Stimulated activated naive CD8-positive, alpha-beta T cell treated with anti-CD3 and anti-CD28 coated beads, Interleukin-15, Interleukin-2, amounts not matched to agents 100 ng/mL and 50 ng/mL, for 24 hours (primary cell): ENCODE data around the gene DEFB131B.
"Not testable (repeated sequence)": the region's sequence is repeated elsewhere in the genome, so short reads cannot be mapped to it uniquely, and the experiment has no call there.

Experiments used
- H3K27ac Mint-ChIP-seq: one replicate; pipeline ENCODE4 v1.8.0; 2021; ENCODE audit warnings: mild to moderate bottlenecking, mixed read lengths
- H3K27me3 Mint-ChIP-seq: one replicate; pipeline ENCODE4 v1.8.0; 2021; ENCODE audit warnings: mixed read lengths
- H3K36me3 Mint-ChIP-seq: one replicate; pipeline ENCODE4 v1.8.0; 2021; ENCODE audit warnings: low read depth, mixed read lengths
- H3K4me1 Mint-ChIP-seq: one replicate; pipeline ENCODE4 v1.8.0; 2021; ENCODE audit warnings: low read depth, mixed read lengths
- H3K4me3 Mint-ChIP-seq: one replicate; pipeline ENCODE4 v1.8.0; 2021; ENCODE audit warnings: mild to moderate bottlenecking, mixed read lengths
- H3K9me3 Mint-ChIP-seq: one replicate; pipeline ENCODE4 v1.8.0; 2021; ENCODE audit warnings: mixed read lengths

The DEFB131B gene

GRCh38 chr11:71878059-71878458 is at the start of gene DEFB131B:
Gene DEFB131B (plus strand): TSS chr11:71878453. CDS start chr11:71878453, 0 bp downstream.
- not testable (repeated sequence) for H3K9me3 Mint-ChIP-seq, H3K27me3 Mint-ChIP-seq, H3K4me3 Mint-ChIP-seq, H3K27ac Mint-ChIP-seq, H3K4me1 Mint-ChIP-seq
- peaks cover 35% of the 10 kb centered on the region for H3K36me3 Mint-ChIP-seq

GRCh38 chr11:71829247-71829646 is 49.0 kb upstream of the DEFB131B start:
- H3K4me3 Mint-ChIP-seq, H3K9me3 Mint-ChIP-seq, H3K4me1 Mint-ChIP-seq, H3K27ac Mint-ChIP-seq, H3K27me3 Mint-ChIP-seq, H3K36me3 Mint-ChIP-seq: not testable (repeated sequence)

- not testable (repeated sequence) for H3K9me3 Mint-ChIP-seq, H3K36me3 Mint-ChIP-seq, H3K27ac Mint-ChIP-seq, H3K27me3 Mint-ChIP-seq, H3K4me1 Mint-ChIP-seq, H3K4me3 Mint-ChIP-seq
Measured at GRCh38 chr11:71829686-71830085, 48.6 kb upstream of the DEFB131B start.

- H3K4me1 Mint-ChIP-seq, H3K9me3 Mint-ChIP-seq, H3K27me3 Mint-ChIP-seq, H3K4me3 Mint-ChIP-seq, H3K27ac Mint-ChIP-seq, H3K36me3 Mint-ChIP-seq: not testable (repeated sequence)
Measured at GRCh38 chr11:71832811-71833210, 45.4 kb upstream of the DEFB131B start, which contains the start of gene DEFB108B. Gene DEFB108B (plus strand): TSS chr11:71833200. CDS start chr11:71833200, 0 bp downstream.

- H3K27me3 Mint-ChIP-seq, H3K36me3 Mint-ChIP-seq, H3K4me3 Mint-ChIP-seq, H3K4me1 Mint-ChIP-seq, H3K9me3 Mint-ChIP-seq, H3K27ac Mint-ChIP-seq: not testable (repeated sequence)
Measured at GRCh38 chr11:71842720-71843119, 35.5 kb upstream of the DEFB131B start.

GRCh38 chr11:71843355-71843754 is 34.9 kb upstream of the DEFB131B start:
- H3K27me3 Mint-ChIP-seq = not testable (repeated sequence)

GRCh38 chr11:71843858-71844257 is 34.4 kb upstream of the DEFB131B start:
- H3K27me3 Mint-ChIP-seq = no peaks in the 10 kb centered on the region
- H3K4me1 Mint-ChIP-seq = no peaks in the 10 kb centered on the region
- no peak overlapping the region for H3K27ac Mint-ChIP-seq
- no peak overlapping the region for H3K4me3 Mint-ChIP-seq
- no peaks in the 10 kb centered on the region for H3K36me3 Mint-ChIP-seq
- H3K9me3 Mint-ChIP-seq = no peaks in the 10 kb centered on the region

More at GRCh38 chr11:71843355-71843754, 34.9 kb upstream of the DEFB131B start:
- H3K4me3 Mint-ChIP-seq, H3K9me3 Mint-ChIP-seq, H3K4me1 Mint-ChIP-seq, H3K27ac Mint-ChIP-seq, H3K36me3 Mint-ChIP-seq: not testable (repeated sequence)

- H3K36me3 Mint-ChIP-seq = peaks cover 15% of the 10 kb centered on the region
- H3K9me3 Mint-ChIP-seq = peaks cover 18% of the 10 kb centered on the region
- H3K4me3 Mint-ChIP-seq, H3K4me1 Mint-ChIP-seq, H3K27me3 Mint-ChIP-seq, H3K27ac Mint-ChIP-seq: not testable (repeated sequence)
Measured at GRCh38 chr11:71853895-71854294, 24.4 kb upstream of the DEFB131B start.

- peaks cover 11% of the 10 kb centered on the region for H3K9me3 Mint-ChIP-seq
- not testable (repeated sequence) for H3K36me3 Mint-ChIP-seq, H3K27ac Mint-ChIP-seq, H3K27me3 Mint-ChIP-seq, H3K4me1 Mint-ChIP-seq, H3K4me3 Mint-ChIP-seq
Measured at GRCh38 chr11:71855880-71856279, 22.4 kb upstream of the DEFB131B start.

GRCh38 chr11:71860835-71861234 is 17.4 kb upstream of the DEFB131B start:
- not testable (repeated sequence) for H3K4me1 Mint-ChIP-seq, H3K27ac Mint-ChIP-seq, H3K9me3 Mint-ChIP-seq, H3K27me3 Mint-ChIP-seq, H3K36me3 Mint-ChIP-seq, H3K4me3 Mint-ChIP-seq

GRCh38 chr11:71863978-71864627 is 14.2 kb upstream of the DEFB131B start:
- not testable (repeated sequence) for H3K4me3 Mint-ChIP-seq, H3K27me3 Mint-ChIP-seq, H3K4me1 Mint-ChIP-seq, H3K9me3 Mint-ChIP-seq, H3K36me3 Mint-ChIP-seq, H3K27ac Mint-ChIP-seq

GRCh38 chr11:71867209-71867608 is 11.0 kb upstream of the DEFB131B start:
- not testable (repeated sequence) for H3K27me3 Mint-ChIP-seq, H3K4me3 Mint-ChIP-seq, H3K27ac Mint-ChIP-seq, H3K4me1 Mint-ChIP-seq, H3K9me3 Mint-ChIP-seq
- peaks cover 13% of the 10 kb centered on the region for H3K36me3 Mint-ChIP-seq

- H3K9me3 Mint-ChIP-seq, H3K4me3 Mint-ChIP-seq, H3K4me1 Mint-ChIP-seq, H3K27me3 Mint-ChIP-seq: not testable (repeated sequence)
- peaks cover 13% of the 10 kb centered on the region for H3K36me3 Mint-ChIP-seq
- peak overlapping the region; percentile 78 for H3K27ac Mint-ChIP-seq
Measured at GRCh38 chr11:71869931-71870330, 8.3 kb upstream of the DEFB131B start.

- not testable (repeated sequence) for H3K4me1 Mint-ChIP-seq, H3K9me3 Mint-ChIP-seq, H3K4me3 Mint-ChIP-seq, H3K27me3 Mint-ChIP-seq
- Mint-ChIP-seq H3K27ac (peak overlapping the region; percentile 57), H3K36me3 (peaks cover 17% of the 10 kb centered on the region)
Measured at GRCh38 chr11:71870661-71871060, 7.6 kb upstream of the DEFB131B start.

GRCh38 chr11:71876262-71876661 is 2.0 kb upstream of the DEFB131B start:
- H3K9me3 Mint-ChIP-seq, H3K4me1 Mint-ChIP-seq, H3K27ac Mint-ChIP-seq, H3K4me3 Mint-ChIP-seq, H3K27me3 Mint-ChIP-seq: not testable (repeated sequence)
- H3K36me3 Mint-ChIP-seq = peaks cover 29% of the 10 kb centered on the region

- not testable (repeated sequence) for H3K27me3 Mint-ChIP-seq, H3K4me1 Mint-ChIP-seq, H3K27ac Mint-ChIP-seq, H3K4me3 Mint-ChIP-seq, H3K9me3 Mint-ChIP-seq
- peaks cover 15% of the 10 kb centered on the region for H3K36me3 Mint-ChIP-seq
Measured at GRCh38 chr11:71885806-71886205, 7.6 kb downstream of the DEFB131B start.
